DND-41 (cell line): ENCODE results near the gene DNAH3.

ENCODE experiments used
- EZH2 ChIP-seq: IDR thresholded peaks from 3 replicates; pipeline ENCODE4 v1.6.1; 2012; ENCODE audit warnings: borderline replicate concordance, low read depth, mild to moderate bottlenecking, moderate library complexity, low read length, inconsistent platforms; ENCODE audit not compliant: severe bottlenecking
- TF ChIP-seq, protein P1 (sequence below): IDR thresholded peaks from 2 replicates; pipeline ENCODE4 v1.5.1; 2012; ENCODE audit warnings: borderline replicate concordance, low read length, moderate library complexity, mild to moderate bottlenecking; ENCODE audit not compliant: poor library complexity, severe bottlenecking; ENCODE audit errors: extremely low read depth

DNA sequence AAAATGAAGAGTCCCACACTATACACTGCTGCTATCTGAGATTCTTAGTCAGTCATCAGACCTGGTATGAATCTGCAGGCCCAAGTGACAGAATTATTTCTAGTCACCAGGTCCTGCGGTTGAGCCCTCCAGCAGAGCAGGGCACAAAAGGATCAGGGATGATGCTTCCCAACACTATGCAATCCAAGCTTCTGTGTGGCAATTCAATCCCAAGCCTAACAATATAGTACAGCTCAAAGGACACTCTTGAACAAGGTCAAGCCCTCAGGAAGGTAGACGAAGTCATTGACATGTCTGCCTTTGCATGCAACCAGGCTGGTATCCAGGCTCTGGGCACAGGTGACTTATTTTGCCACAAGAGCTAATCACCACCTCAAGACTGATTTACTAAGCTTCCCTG lies 256.3 kb downstream of the DNAH3 start:
- TF ChIP-seq, protein P1, sequence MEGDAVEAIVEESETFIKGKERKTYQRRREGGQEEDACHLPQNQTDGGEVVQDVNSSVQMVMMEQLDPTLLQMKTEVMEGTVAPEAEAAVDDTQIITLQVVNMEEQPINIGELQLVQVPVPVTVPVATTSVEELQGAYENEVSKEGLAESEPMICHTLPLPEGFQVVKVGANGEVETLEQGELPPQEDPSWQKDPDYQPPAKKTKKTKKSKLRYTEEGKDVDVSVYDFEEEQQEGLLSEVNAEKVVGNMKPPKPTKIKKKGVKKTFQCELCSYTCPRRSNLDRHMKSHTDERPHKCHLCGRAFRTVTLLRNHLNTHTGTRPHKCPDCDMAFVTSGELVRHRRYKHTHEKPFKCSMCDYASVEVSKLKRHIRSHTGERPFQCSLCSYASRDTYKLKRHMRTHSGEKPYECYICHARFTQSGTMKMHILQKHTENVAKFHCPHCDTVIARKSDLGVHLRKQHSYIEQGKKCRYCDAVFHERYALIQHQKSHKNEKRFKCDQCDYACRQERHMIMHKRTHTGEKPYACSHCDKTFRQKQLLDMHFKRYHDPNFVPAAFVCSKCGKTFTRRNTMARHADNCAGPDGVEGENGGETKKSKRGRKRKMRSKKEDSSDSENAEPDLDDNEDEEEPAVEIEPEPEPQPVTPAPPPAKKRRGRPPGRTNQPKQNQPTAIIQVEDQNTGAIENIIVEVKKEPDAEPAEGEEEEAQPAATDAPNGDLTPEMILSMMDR: no peak
- no peak for TF ChIP-seq EZH2
